BLaER1 treated with 17β-estradiol and CSF1 and Interleukin-3, amounts not matched to agents 10 nM and 100 nM (cell line): ENCODE results near the gene SLX4IP.

ENCODE experiments used
- H3K27ac ChIP-seq, 11 experiments: shearing (Covaris generic); formaldehyde crosslinking; 2 replicates each; pipeline ENCODE4 v1.8.1; 2022
- H3K27me3 ChIP-seq, 11 experiments: shearing (Covaris generic); formaldehyde crosslinking; 2 replicates each; pipeline ENCODE4 v1.8.1; 2022
- H3K36me3 ChIP-seq, 11 experiments: shearing (Covaris generic); formaldehyde crosslinking; 2 replicates each; pipeline ENCODE4 v1.8.1; 2022
- H3K4me1 ChIP-seq, 10 experiments: shearing (Covaris generic); formaldehyde crosslinking; 2 replicates each; pipeline ENCODE4 v1.8.1; 2022
- H3K4me2 ChIP-seq, 11 experiments: shearing (Covaris generic); formaldehyde crosslinking; 2 replicates each; pipeline ENCODE4 v1.8.1; 2022
- H3K4me3 ChIP-seq, 10 experiments: shearing (Covaris generic); formaldehyde crosslinking; 2 replicates each; pipeline ENCODE4 v1.8.1; 2022
- H3K9ac ChIP-seq, 11 experiments: shearing (Covaris generic); formaldehyde crosslinking; 2 replicates each; pipeline ENCODE4 v1.8.1; 2022
- H3K9me3 ChIP-seq, 11 experiments: shearing (Covaris generic); formaldehyde crosslinking; replicated peaks in 1 of 11; 2 replicates each; pipeline ENCODE4 v1.8.1; 2022
- H4K20me1 ChIP-seq, 11 experiments: shearing (Covaris generic); formaldehyde crosslinking; 2 replicates each; pipeline ENCODE4 v1.8.1; 2022
- Cebpa-rat ChIP-seq, 11 experiments: shearing (Covaris generic); IDR thresholded peaks; 2 replicates each; pipeline ENCODE4 v1.8.1; 2022

The SLX4IP gene

DNA sequence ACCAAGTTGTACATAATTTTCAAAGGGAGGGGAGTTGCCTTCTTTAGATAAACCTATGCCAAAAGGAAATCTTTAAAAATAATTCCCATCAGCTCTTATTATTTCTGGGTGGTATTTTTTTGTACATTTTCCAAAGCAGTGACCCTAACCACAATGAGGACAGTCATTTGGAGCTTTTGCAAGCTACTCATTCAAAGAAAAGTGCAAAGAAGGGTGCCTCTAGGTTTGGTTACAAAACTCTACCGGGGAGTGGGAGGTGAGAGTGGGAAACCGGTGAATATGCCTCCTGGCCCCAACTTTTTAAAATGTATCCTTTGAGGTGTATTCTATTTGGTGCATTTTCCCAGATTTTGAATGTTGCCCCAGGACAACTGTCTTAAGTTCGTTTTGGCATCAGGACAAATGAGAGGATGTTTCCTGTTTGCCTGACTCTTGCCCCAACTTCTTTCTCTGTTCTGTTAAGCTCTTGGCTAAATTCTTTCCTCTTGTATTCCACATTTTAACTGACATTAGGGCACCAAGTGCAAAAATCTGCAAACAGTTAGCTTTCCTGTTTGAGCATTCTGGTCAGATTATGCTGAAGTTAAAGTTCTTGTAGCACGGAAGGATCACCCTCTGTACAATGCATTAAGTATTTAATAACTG lies 78.9 kb downstream of the SLX4IP start:
- H3K27me3 ChIP-seq = no peaks in the 10 kb centered on the region
- no peak overlapping the region for H3K4me3 ChIP-seq
- peak overlapping the region in 3 of 11 experiments; percentile 7 to 53 (median 11); a peak in 3 of 22 replicates for H3K27ac ChIP-seq
- H3K9me3 ChIP-seq = peaks cover 0 to 5% (median 0%) of the 10 kb centered on the region in 11 experiments; a peak in 3 of 22 replicates
- H3K36me3 ChIP-seq = 0 out of 22 replicates have a peak, but pooled peaks cover 0 to 7% (median 0%) of the 10 kb centered on the region in 11 experiments
- TF ChIP-seq Cebpa-rat (IDR thresholded peaks at IDR 0.05) = no peak
- peak overlapping the region in 5 of 11 experiments; percentile 8 to 44 (median 30); a peak in 10 of 22 replicates for H3K4me2 ChIP-seq
- H3K4me1 ChIP-seq = peaks cover 12 to 46% (median 28%) of the 10 kb centered on the region in 10 experiments
- H4K20me1 ChIP-seq = no peaks in the 10 kb centered on the region
- H3K9ac ChIP-seq = no peak overlapping the region

DNA sequence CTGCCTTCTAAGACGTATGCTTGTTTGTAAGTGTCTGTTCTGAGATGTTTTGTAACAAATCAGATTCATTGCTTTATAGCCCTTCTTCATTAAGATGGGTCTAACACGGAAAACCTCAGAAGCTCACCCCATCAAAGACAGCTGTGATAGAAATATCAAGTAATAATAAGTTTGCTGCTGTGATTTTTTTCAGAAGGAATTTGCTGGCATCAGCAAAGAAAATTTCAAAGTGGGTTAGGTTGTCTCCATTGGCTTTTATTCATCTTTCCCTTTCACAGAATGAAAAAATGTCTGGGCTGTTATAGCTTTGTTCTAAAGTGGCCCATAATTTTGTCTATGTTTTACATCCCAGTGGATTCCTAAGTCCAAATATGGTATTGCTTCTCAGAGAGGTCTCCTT lies 81.4 kb downstream of the SLX4IP start:
- Histone ChIP-seq H3K4me1 (peaks cover 10 to 41% (median 26%) of the 10 kb centered on the region in 10 experiments), H3K27me3 (no peaks in the 10 kb centered on the region), H3K9ac (no peak overlapping the region), H4K20me1 (no peaks in the 10 kb centered on the region), H3K9me3 (peaks cover 0 to 5% (median 0%) of the 10 kb centered on the region in 11 experiments; a peak in 3 of 22 replicates), H3K4me2 (no peak overlapping the region), H3K4me3 (no peak overlapping the region), H3K27ac (no peak overlapping the region), H3K36me3 (no peaks in the 10 kb centered on the region)
- TF ChIP-seq Cebpa-rat (IDR thresholded peaks at IDR 0.05) = no peak

DNA sequence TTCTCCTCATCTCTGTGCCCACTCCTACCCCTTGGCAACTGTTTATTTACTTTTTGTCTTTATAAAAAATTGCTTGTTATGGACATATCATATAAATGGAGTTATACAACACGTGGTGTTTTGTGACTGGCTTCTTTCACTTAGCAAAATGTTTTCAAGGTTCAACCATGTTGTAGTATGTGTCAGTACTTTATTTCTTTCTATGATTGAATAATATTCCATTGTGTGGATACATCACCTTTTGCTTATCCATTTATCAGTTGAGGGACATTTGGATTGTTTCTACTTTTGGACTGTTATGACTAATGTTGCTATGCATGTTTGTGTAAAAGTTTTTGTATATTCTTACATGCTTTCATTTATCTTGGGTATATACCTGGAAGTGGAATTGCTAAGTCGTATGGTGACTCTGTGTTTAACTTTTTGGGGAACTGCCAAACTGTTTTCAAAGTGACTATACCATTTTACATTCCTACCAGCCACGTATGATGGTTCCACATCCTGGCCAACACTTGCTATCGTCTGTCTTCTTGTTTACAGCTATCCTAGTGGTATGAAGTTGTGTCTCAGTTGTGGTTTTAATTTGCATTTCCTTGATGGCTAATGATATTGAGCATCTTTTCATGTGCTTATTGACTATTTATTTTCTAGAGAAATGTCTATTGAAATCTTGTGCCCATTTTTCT lies 84.4 kb downstream of the SLX4IP start:
- TF ChIP-seq Cebpa-rat (IDR thresholded peaks at IDR 0.05) = no peak
- peaks cover 6 to 27% (median 13%) of the 10 kb centered on the region in 10 experiments; a peak in 17 of 20 replicates for H3K4me1 ChIP-seq
- H4K20me1 ChIP-seq = no peaks in the 10 kb centered on the region
- H3K36me3 ChIP-seq = peaks cover 0 to 5% (median 0%) of the 10 kb centered on the region in 11 experiments; a peak in 1 of 22 replicates
- H3K4me3 ChIP-seq = no peak overlapping the region
- H3K9me3 ChIP-seq = peaks cover 0 to 5% (median 0%) of the 10 kb centered on the region in 11 experiments; a peak in 3 of 22 replicates
- H3K9ac ChIP-seq = no peak overlapping the region
- H3K4me2 ChIP-seq = no peak overlapping the region
- no peak overlapping the region for H3K27ac ChIP-seq
- no peaks in the 10 kb centered on the region for H3K27me3 ChIP-seq

DNA sequence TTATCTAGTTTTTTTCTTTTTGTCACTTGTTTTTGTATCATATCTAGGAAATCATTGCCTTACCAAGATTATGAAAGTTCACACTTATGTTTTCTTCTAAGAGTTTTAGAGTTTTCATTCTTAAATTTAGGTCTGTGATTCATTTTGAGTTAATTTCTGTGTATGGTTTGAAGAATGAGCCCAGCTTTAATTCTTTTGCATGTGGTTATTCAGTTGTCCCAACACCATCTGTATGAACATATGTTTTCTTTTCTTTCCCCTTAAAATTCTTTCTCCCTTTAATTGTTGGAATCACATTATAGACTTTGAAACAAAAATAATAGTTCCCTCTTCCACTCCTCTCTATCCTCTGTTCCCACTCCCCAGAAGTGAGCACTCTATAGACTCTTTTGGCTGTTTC lies 85.4 kb downstream of the SLX4IP start:
- Histone ChIP-seq H3K4me3 (no peak overlapping the region), H3K9ac (no peak overlapping the region), H3K27me3 (no peaks in the 10 kb centered on the region), H3K36me3 (peaks cover 0 to 5% (median 0%) of the 10 kb centered on the region in 11 experiments; a peak in 2 of 22 replicates), H3K27ac (no peak overlapping the region), H3K4me2 (peak overlapping the region in 3 of 11 experiments; percentile 37 to 71 (median 48); a peak in 4 of 22 replicates), H4K20me1 (no peaks in the 10 kb centered on the region), H3K4me1 (peaks cover 6 to 21% (median 13%) of the 10 kb centered on the region in 10 experiments; a peak in 17 of 20 replicates), H3K9me3 (peaks cover 0 to 5% (median 0%) of the 10 kb centered on the region in 11 experiments; a peak in 3 of 22 replicates)
- no peak for TF ChIP-seq Cebpa-rat (IDR thresholded peaks at IDR 0.05)

DNA sequence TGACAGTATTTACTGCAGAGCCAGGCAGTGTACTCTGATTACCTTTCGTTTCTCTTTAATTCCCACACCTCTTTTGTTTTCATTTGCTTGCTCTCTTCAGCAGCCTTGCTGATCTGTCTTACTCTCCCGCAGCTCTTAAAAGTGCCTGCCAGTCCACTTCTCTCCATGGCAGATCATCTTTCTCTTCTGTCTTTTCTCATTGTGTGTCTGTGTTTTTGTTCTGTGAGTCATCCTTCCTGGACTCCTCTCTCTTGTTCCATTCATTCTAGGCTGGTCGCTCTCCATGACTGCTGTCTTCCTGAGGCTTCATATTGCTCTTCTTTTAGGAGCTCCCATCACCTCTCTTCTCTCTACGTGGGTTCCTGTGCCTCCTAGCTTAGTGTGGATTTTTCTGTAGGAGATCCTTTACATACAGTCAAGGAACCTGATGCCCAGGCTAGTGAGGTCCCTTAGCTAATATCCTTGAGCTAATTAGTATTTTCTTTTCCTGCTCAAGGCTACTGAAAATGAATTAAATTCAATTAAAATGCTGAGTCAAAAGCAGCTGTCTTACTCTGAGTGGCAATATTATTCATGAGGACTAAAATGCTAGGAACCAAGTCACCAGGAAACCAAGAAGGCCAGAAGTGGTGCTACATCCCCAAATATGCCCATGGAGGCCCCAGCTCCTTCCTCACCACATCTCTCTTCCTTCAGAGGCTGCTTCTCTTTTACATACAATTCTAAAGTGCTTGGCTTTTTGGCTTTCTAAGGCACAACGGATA lies 86.1 kb downstream of the SLX4IP start:
- Histone ChIP-seq H3K4me2 (peak overlapping the region in 9 of 11 experiments; percentile 1 to 79 (median 48); a peak in 15 of 22 replicates), H3K27me3 (no peaks in the 10 kb centered on the region), H3K36me3 (peaks cover 0 to 5% (median 0%) of the 10 kb centered on the region in 11 experiments; a peak in 4 of 22 replicates), H3K9me3 (peaks cover 0 to 5% (median 0%) of the 10 kb centered on the region in 11 experiments; a peak in 3 of 22 replicates), H3K9ac (no peak overlapping the region), H3K4me1 (peaks cover 6 to 21% (median 13%) of the 10 kb centered on the region in 10 experiments; a peak in 17 of 20 replicates), H4K20me1 (no peaks in the 10 kb centered on the region), H3K27ac (peak overlapping the region in 2 of 11 experiments; percentile 18 to 24; a peak in 2 of 22 replicates), H3K4me3 (no peak overlapping the region)
- no peak for TF ChIP-seq Cebpa-rat (IDR thresholded peaks at IDR 0.05)

DNA sequence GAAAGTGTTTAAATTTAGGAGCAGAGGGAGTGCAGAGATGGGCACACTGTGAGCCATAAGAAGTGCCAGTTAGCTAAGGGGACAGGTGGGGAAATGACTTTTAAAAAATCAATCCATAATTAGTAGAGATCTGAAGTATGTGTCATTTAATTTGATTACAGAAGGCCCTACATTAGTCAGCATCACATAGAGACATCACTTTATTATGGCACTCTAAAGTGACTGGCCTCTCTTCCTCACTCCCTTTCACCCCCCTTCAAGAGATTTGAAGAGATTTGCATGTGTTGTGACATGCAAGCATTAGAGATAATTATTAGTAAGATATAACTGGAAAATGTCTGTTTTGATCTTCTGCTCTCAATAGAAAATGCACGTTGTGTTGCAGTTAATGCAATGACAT lies 86.7 kb downstream of the SLX4IP start:
- Histone ChIP-seq H3K27me3 (no peaks in the 10 kb centered on the region), H3K9me3 (peaks cover 0 to 5% (median 0%) of the 10 kb centered on the region in 11 experiments; a peak in 3 of 22 replicates), H3K27ac (peak overlapping the region in 1 of 11 experiments; percentile 18; a peak in 2 of 22 replicates), H3K9ac (no peak overlapping the region), H4K20me1 (no peaks in the 10 kb centered on the region), H3K36me3 (peaks cover 0 to 5% (median 0%) of the 10 kb centered on the region in 11 experiments; a peak in 4 of 22 replicates), H3K4me1 (peaks cover 6 to 21% (median 13%) of the 10 kb centered on the region in 10 experiments; a peak in 17 of 20 replicates), H3K4me3 (no peak overlapping the region), H3K4me2 (peak overlapping the region in 7 of 11 experiments; percentile 5 to 79 (median 49); a peak in 13 of 22 replicates)
- TF ChIP-seq Cebpa-rat (IDR thresholded peaks at IDR 0.05) = no peak

DNA sequence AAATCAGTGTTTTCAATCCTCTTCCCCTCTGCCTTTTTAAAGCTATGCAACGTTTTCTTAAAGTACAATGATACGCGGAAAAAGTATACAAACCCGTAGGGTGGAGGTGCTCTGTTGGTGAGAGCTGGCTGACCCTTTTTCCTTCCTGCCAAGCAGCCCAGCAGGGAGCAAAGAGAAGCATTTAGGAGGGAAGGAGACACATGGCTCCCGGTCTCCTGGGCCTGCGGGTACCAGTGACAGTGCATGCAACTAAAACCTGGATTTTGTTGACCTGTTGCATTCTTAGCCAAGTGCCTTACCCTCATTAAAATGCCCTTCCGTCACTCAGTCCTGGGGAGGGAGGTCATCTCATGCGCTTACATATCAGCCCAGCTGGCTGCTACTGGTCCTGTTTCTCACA lies 87.2 kb downstream of the SLX4IP start:
- peaks cover 0 to 5% (median 0%) of the 10 kb centered on the region in 11 experiments; a peak in 4 of 22 replicates for H3K36me3 ChIP-seq
- H3K9me3 ChIP-seq = peaks cover 0 to 5% (median 0%) of the 10 kb centered on the region in 11 experiments; a peak in 3 of 22 replicates
- TF ChIP-seq Cebpa-rat (IDR thresholded peaks at IDR 0.05) = no peak
- no peaks in the 10 kb centered on the region for H4K20me1 ChIP-seq
- peaks cover 6 to 21% (median 13%) of the 10 kb centered on the region in 10 experiments; a peak in 17 of 20 replicates for H3K4me1 ChIP-seq
- peak overlapping the region in 2 of 11 experiments; percentile 66 to 71; a peak in 1 of 22 replicates for H3K4me2 ChIP-seq
- no peak overlapping the region for H3K4me3 ChIP-seq
- H3K9ac ChIP-seq = no peak overlapping the region
- no peak overlapping the region for H3K27ac ChIP-seq
- H3K27me3 ChIP-seq = no peaks in the 10 kb centered on the region

DNA sequence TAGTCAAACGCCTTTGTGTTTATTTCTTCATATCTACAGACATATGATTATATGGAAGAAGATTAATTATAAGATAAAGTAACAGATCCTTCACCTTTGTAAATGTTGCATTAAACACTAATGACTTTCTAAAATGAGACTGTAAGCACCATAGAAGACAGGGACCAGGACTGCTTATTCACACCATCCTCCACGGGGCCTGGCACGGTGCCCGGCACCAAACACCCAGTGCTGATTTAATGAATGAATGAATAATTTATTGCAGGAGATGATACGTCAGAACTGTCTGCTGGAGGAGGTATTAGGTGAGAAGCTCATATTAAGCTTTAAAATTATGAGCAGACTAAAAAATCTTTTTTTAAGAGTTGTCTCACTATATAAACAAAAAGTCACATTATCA lies 88.3 kb downstream of the SLX4IP start:
- Histone ChIP-seq H3K4me2 (no peak overlapping the region), H3K4me1 (peaks cover 6 to 21% (median 13%) of the 10 kb centered on the region in 10 experiments; a peak in 17 of 20 replicates), H3K9me3 (peaks cover 0 to 4% (median 0%) of the 10 kb centered on the region in 11 experiments; a peak in 3 of 22 replicates), H3K27ac (no peak overlapping the region), H3K9ac (no peak overlapping the region), H4K20me1 (no peaks in the 10 kb centered on the region), H3K36me3 (peaks cover 0 to 5% (median 0%) of the 10 kb centered on the region in 11 experiments; a peak in 4 of 22 replicates), H3K4me3 (no peak overlapping the region), H3K27me3 (no peaks in the 10 kb centered on the region)
- no peak for TF ChIP-seq Cebpa-rat (IDR thresholded peaks at IDR 0.05)
